Esophagus muscularis mucosa (tissue), 3 donors: Measurements from ENCODE around the gene DNAH3.

Experiments
- CTCF ChIP-seq, 3 experiments: fragments of 200-600 bp in 2 of 3; fragments of 450-650 bp in 1 of 3; sonication (generic) in 2 of 3; IDR thresholded peaks; one replicate each; pipeline ENCODE4 v1.5.1; 2017 to 2019; ENCODE audit warnings: antibody characterized with exemption in 3 of 3, mild to moderate bottlenecking in 2 of 3, moderate library complexity in 1 of 3
- POLR2A ChIP-seq: fragments of 450-650 bp; IDR thresholded peaks from one replicate; pipeline ENCODE4 v1.6.1; 2017; ENCODE audit warnings: antibody characterized with exemption, moderate library complexity, mild to moderate bottlenecking, low read depth
- POLR2AphosphoS5 ChIP-seq, 2 donors: sonication (generic); formaldehyde crosslinking; IDR thresholded peaks; one replicate each; pipeline ENCODE4 v1.6.1; 2017; ENCODE audit warnings: antibody characterized with exemption in 2 of 2

- TF ChIP-seq CTCF (IDR thresholded peaks at IDR 0.05): no peak
- TF ChIP-seq POLR2A: no peak
- TF ChIP-seq POLR2AphosphoS5 (IDR thresholded peaks at IDR 0.05): no peak
These were observed 18.8 kb upstream of the DNAH3 start for GRCh38 chr16:21169249-21169981.
